VCaP (cell line): Measurements from ENCODE around the gene JPH2.

Experiments
- H3K27ac ChIP-seq: fragments of 450-650 bp; 2 replicates; pipeline ENCODE4 v1.5.1; 2017
- TF ChIP-seq, protein P1 (sequence below): fragments of 450-650 bp; conservative IDR thresholded peaks from 2 replicates; pipeline ENCODE4 v1.5.1; 2017; ENCODE audit warnings: mild to moderate bottlenecking, moderate library complexity

Gene JPH2

DNA sequence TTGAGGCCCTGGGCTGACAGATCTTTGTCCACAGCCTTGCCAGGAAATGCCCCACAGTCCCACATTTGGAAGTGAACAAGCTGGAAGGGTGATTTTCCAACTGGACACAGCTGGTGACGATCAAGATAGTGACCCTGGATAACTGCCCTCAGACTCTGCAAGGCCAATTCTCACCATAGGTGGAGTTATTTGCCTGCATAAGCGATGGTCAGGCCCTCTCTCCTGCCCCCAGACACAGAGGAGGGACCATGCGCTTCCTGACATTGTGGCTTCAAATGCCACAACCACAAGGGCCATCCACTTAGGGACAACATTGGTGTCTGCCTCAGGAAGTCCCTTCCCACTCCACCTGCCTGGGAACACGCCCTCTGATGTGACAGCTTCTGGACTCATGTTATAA is 96.0 kb downstream of the JPH2 start:
- TF ChIP-seq, protein P1, sequence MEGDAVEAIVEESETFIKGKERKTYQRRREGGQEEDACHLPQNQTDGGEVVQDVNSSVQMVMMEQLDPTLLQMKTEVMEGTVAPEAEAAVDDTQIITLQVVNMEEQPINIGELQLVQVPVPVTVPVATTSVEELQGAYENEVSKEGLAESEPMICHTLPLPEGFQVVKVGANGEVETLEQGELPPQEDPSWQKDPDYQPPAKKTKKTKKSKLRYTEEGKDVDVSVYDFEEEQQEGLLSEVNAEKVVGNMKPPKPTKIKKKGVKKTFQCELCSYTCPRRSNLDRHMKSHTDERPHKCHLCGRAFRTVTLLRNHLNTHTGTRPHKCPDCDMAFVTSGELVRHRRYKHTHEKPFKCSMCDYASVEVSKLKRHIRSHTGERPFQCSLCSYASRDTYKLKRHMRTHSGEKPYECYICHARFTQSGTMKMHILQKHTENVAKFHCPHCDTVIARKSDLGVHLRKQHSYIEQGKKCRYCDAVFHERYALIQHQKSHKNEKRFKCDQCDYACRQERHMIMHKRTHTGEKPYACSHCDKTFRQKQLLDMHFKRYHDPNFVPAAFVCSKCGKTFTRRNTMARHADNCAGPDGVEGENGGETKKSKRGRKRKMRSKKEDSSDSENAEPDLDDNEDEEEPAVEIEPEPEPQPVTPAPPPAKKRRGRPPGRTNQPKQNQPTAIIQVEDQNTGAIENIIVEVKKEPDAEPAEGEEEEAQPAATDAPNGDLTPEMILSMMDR: no peak
- H3K27ac ChIP-seq: no peak overlapping the region

DNA sequence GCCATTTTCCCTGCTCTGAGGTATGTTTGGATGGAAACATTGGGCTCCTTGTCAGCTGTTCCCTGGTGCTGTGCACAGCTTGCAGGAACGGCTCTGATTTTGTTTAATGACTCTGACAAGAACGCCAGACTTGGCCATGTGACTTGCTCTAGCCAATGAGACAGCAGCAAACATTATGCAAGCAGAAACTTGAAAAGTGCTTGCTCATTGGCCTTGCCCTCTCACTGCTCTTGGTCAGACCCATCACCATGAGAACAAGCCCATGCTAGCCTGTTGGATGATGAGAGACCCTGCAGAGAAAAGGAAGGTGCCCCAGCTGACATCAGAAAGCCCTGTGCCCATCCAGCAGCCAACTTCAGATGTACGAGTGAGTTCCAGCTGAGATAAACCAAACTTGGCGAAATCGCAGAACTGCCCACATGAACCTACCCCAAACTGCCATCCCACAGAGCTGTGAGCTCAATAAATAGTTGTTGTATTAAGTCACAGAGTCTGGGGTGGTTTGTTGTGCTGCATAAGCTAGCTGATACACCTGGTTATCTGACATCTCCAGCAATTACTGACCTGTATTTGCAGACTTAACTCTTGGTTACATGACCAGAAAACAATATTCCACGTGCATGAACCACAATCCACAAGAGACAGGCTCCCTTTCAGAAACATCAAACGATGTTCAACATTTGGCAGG is 96.9 kb downstream of the JPH2 start:
- no peak overlapping the region for H3K27ac ChIP-seq
- TF ChIP-seq, protein P1: no peak

DNA sequence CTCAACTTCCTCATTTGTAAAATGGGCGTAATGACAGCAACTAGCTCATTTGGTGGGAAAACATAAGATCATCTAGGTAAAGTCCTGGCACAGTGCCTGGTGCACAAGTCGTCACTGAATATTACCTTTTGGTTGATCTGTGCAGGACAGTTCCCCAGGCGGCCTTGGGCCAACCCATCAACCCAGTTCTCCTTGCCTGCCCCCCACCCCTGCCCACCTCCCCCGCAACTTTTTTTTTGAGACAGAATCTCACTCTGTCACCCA is 99.2 kb downstream of the JPH2 start:
- TF ChIP-seq, protein P1: no peak

DNA sequence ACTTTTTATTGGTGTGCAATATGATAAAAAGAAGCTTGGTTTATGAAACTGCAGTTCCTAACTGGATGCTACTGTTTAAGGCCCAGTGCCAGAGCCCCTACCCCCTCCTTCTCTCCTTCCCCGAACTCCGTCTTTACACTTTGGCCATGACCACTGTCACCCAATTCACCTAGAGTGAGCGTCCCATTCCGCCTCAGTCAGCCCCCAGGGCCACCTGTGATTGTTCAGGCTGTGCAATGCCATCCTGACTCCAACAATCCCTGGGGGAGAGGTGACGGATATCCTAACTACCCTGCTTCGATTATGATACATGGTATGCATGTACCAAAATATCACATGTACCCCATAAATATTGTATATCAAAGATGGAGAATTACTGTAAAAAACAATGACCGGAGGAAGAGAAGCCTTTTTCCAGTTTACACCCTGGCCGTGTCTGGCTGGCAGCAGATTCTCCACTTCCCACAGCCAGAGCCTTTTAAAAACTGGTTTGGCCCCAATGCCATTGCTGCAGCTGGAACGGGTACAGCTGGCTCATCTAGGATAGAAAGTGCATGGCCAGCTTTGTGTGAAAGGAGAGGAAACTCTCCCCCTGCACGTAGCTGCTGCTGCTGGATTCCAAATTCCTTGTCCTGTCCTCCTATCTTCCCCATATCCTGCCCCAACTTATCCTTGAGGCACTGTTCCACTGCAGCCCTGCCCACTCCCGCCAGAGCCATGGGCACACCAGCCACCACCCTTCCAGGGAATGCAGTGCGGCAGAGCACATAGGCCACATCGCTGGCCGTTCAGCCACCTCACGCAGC is 99.7 kb downstream of the JPH2 start:
- peak overlapping the region; percentile 62 for H3K27ac ChIP-seq
- TF ChIP-seq, protein P1: no peak

More for the DNA sequence above, 99.2 kb downstream of the JPH2 start:
- peak overlapping the region; percentile 62 for H3K27ac ChIP-seq

DNA sequence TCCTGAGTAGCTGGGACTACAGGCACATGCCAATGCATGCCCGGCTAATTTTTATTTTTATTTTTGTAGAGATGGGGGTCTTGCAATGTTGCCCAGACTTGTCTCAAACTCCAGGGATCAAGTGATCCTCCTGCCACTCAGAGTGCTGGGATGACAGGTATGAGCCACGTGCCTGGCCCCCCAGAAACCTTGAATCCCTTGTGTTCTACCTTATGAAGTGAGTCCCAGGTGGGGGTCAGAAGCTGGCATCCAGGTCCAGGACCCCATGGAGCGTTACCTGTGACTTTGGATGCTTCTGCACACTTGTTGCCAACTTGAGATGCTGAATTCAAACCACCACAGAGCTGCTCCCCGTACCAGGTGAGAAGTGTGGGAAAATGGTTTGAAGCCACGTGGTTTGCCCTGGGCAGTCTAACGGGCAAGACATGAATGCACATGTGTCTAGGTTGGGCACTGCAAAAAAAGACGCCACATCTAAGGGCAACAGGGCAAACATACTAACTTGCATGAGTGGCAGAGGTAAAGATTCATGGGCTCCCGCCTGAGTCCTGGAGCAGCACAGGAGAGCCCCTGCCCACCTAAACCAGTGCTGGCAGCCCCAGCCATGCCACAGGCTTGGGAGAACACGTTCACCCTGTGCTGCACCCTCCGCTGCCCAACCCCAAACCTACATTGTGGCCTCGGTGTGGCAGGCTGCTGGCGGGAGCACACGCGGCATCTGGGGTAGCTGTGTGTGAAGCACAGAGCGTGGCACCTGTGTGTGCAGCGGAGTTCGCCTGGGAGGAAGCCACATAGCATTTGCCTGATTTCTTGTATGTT is 101.2 kb downstream of the JPH2 start:
- TF ChIP-seq, protein P1: no peak

DNA sequence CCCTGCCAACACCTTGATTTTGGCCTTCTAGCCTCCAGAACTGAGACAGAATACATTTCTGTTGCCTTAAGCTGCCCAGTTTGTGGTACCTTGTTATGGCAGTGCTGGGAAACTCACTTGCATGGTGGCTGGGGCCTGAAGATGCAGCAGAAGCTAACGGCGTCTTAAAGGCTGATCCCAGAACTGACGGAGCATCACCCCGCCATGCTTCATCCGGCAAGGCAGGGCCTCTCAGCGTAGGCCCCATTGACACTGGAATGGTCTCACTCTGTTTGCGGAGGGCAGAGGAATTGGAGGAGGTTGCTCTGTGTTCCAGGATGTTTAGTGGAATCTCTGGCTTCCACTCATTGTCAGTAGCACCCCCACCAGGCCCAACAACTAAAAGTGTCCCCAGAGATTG is 102.1 kb downstream of the JPH2 start:
- no peak overlapping the region for H3K27ac ChIP-seq
- TF ChIP-seq, protein P1: no peak

More for the DNA sequence above, 101.2 kb downstream of the JPH2 start:
- H3K27ac ChIP-seq: no peak overlapping the region

DNA sequence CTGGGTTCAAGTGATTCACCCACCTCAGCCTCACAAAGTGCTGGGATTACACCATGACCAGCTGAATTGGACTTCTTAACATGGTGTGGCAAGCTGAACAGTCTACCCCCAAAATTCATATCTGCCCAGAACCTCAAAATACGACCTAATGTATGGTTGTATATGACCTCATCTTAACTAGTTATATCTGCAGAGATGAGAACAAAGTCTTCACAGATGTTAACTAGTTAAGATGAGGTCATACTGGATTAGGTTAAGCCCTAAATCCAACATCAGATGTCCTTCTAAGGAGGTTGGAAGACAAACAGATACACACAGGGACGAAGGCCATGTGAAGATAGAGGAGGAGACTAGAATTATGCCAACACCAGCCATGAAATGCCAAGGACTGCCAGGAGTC is 102.5 kb downstream of the JPH2 start:
- TF ChIP-seq, protein P1: no peak

More for the DNA sequence above, 102.5 kb downstream of the JPH2 start:
- H3K27ac ChIP-seq: peak overlapping the region; percentile 63; the same call in 1 of the 2 replicates
